MG63 (cell line): Measurements from ENCODE around the gene ANKRD28. TPM values are rescaled to one million over a fixed set of nuclear protein-coding genes. Genes with fewer than 3 reads are reported as not detected.

Experiments
- DNase-seq: peaks from one replicate; pipeline ENCODE4 v3.0.0-alpha.2; 2020
- H3K27me3 ChIP-seq: fragments of 250-450 bp; sonication (Bioruptor Pico); 2 replicates; pipeline ENCODE4 v1.5.1; 2020; ENCODE audit warnings: mild to moderate bottlenecking, moderate library complexity
- H3K36me3 ChIP-seq: fragments of 250-450 bp; sonication (Bioruptor Pico); 2 replicates; pipeline ENCODE4 v1.5.1; 2020; ENCODE audit warnings: mild to moderate bottlenecking, moderate library complexity
- H3K4me3 ChIP-seq: fragments of 250-450 bp; sonication (Bioruptor Pico); 2 replicates; pipeline ENCODE4 v1.5.1; 2020; ENCODE audit warnings: mild to moderate bottlenecking, moderate library complexity
- H3K9me3 ChIP-seq: fragments of 250-450 bp; sonication (Bioruptor Pico); 2 replicates; pipeline ENCODE4 v1.5.1; 2020; ENCODE audit warnings: mild to moderate bottlenecking, moderate library complexity
- total RNA-seq: library from RNA; depleted of rRNA; stranded (reverse); fragments of >200 nt; shearing (Covaris generic); gene quantifications from 2 replicates; pipeline ENCODE4 v1.2.3, GENCODE V29; 2014; ENCODE audit warnings: low replicate concordance

ANKRD28 gene
- total RNA-seq, 1 experiment from 2014 or later = 25.1 TPM

- Histone ChIP-seq H3K27me3 (no peaks in the 10 kb centered on the region), H3K4me3 (no peak overlapping the region), H3K36me3 (no peaks in the 10 kb centered on the region), H3K9me3 (no peaks in the 10 kb centered on the region)
- peak; percentile 84 for DNase-seq
Measured at GRCh38 chr3:15645740-15646501, 151.9 kb downstream of the ANKRD28 start.

DNA sequence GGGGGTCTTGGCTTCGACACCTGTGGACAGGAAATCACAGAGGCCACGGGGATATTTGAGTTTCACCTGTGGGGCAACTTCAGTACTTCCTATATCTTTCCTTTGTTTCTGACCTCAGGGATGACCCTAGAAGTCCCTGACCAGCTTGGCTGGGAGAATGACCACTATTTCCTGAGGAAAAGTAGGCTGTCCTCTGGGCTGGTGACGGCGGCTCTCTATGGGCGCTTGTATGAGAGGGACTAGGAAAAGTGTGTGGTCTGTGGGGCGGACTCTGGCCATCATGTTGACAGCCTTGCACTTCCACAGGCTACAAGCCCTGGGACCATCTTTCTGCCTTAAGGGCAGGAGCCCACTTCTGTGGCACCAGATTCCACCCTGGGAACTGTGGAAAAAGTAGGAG, 152.5 kb downstream of the ANKRD28 start:
- Histone ChIP-seq H3K4me3 (no peak overlapping the region), H3K27me3 (no peaks in the 10 kb centered on the region), H3K36me3 (no peaks in the 10 kb centered on the region), H3K9me3 (no peaks in the 10 kb centered on the region)
- DNase-seq = no peak

GRCh38 chr3:15638891-15639262, 158.9 kb downstream of the ANKRD28 start:
- DNase-seq = no peak
- H3K9me3 ChIP-seq = no peaks in the 10 kb centered on the region
- no peaks in the 10 kb centered on the region for H3K27me3 ChIP-seq
- no peak overlapping the region for H3K4me3 ChIP-seq
- H3K36me3 ChIP-seq = no peaks in the 10 kb centered on the region

DNA sequence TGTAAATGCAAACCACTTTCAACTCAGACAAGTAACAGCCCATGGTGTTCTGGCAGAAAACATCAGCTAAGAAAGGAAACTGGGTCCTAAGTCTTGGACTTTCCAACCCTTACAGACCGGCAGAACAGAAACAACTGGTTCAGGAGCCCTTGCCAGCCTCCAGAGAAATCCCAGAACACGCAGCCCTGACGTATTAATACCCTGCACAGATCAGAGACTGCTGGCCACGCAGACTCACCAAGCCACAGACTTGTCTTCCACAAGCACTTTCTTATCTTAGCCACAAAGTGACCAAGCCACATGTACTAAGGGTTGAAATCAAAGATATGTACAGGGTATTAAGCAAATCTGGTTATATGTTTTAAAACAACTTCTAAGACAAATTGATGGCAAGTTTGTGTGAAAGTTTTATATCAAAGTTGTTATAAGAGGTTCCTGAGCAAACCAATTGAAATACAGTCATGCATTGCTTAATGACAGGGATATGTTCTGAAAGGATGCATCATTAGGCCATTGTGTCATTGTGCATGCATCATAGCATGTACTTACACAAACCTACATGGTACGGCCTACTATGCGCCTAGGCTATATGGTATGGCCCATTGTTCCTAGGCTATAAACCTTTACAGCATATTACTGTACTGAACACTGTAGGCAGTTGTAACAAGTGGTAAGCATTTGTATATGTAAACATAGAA, 159.4 kb downstream of the ANKRD28 start:
- Histone ChIP-seq H3K9me3 (no peaks in the 10 kb centered on the region), H3K36me3 (no peaks in the 10 kb centered on the region), H3K27me3 (no peaks in the 10 kb centered on the region), H3K4me3 (no peak overlapping the region)
- no peak for DNase-seq

- H3K27me3 ChIP-seq = no peaks in the 10 kb centered on the region
- H3K9me3 ChIP-seq = no peaks in the 10 kb centered on the region
- no peak overlapping the region for H3K4me3 ChIP-seq
- no peak for DNase-seq
- no peaks in the 10 kb centered on the region for H3K36me3 ChIP-seq
Measured at GRCh38 chr3:15637131-15637951, 160.4 kb downstream of the ANKRD28 start.

DNA sequence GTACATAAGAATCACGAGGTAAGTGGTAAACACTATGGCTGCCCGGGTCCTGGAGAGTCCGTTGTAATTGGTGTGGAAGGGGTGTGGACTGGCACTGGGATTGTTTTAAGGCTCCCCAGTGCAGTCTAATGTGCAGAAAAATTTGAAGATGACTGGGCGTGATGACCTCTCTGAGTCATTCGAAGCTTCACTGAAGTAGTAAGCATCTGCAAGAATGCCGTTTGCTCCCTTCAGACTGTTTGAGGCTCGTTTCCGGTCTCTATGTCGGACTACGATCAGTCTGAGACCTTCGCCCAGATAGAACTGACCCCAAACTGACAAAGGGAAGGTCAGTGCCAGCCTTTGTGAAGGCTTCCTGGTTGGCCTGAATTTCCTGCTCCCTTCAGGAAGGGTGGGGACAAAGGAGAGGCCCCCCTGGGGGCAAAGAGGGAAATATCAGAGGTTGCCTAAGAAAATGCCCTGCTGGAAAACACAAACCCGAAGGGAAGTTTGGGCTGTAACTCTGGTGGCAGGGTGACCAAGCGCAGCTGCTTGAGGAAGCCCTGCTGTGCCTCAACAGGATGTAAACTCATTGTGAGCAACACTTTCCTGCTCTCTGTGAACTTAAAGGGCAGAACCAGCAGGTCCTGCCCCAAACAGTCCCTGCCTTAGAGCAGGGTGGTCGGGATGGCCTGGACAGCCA, 161.6 kb downstream of the ANKRD28 start:
- Histone ChIP-seq H3K9me3 (no peaks in the 10 kb centered on the region), H3K36me3 (no peaks in the 10 kb centered on the region), H3K27me3 (no peaks in the 10 kb centered on the region), H3K4me3 (no peak overlapping the region)
- peak; percentile 68 for DNase-seq

- H3K27me3 ChIP-seq = no peaks in the 10 kb centered on the region
- no peak for DNase-seq
- H3K9me3 ChIP-seq = no peaks in the 10 kb centered on the region
- H3K36me3 ChIP-seq = no peaks in the 10 kb centered on the region
- H3K4me3 ChIP-seq = no peak overlapping the region
Measured at GRCh38 chr3:15635121-15635661, 162.6 kb downstream of the ANKRD28 start.

- DNase-seq = no peak
Measured at GRCh38 chr3:15634671-15635070, 163.1 kb downstream of the ANKRD28 start.

DNA sequence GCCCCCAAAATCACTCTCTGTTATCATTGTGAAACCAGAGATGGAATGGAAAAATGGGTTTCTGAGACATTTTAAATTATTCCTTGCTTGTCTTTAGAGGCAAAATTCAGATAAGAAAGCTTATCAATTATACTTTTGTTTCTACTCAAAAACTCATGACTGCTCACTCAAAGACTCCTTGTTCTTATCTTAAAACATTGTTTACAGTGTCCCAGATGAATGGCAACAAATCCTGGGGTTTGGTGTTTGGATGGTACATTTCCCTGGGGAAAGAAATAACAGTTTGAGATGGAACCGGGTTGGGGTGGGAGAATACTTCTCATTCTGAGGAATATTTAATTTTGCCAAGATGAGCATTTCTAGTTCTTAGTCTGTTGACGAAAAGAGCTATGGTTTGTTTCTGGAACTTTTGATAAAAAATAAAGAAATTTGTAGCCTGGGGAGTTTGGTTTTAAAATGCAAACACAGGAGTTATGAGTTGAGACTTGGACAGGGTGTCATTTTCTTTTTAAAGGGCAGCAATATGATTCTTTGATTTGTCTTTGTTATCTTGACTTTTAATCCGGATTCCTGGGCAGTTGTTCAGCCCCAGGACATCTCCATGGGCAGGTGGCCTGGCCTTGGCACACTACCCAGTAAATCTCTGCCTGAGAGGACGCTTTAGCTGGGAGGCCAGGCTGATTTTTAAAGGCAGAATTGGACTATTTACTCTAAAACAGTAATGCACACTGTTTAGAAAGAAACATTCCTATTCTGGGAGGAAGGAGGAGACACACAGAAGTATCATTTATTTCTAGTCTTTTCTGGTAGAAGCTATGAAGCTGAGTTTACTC, 163.8 kb downstream of the ANKRD28 start:
- Histone ChIP-seq H3K27me3 (no peaks in the 10 kb centered on the region), H3K36me3 (no peaks in the 10 kb centered on the region), H3K9me3 (no peaks in the 10 kb centered on the region), H3K4me3 (no peak overlapping the region)
- peak; percentile 57 for DNase-seq

More at GRCh38 chr3:15634671-15635070, 163.1 kb downstream of the ANKRD28 start:
- Histone ChIP-seq H3K4me3 (no peak overlapping the region), H3K36me3 (no peaks in the 10 kb centered on the region), H3K9me3 (no peaks in the 10 kb centered on the region), H3K27me3 (no peaks in the 10 kb centered on the region)

DNA sequence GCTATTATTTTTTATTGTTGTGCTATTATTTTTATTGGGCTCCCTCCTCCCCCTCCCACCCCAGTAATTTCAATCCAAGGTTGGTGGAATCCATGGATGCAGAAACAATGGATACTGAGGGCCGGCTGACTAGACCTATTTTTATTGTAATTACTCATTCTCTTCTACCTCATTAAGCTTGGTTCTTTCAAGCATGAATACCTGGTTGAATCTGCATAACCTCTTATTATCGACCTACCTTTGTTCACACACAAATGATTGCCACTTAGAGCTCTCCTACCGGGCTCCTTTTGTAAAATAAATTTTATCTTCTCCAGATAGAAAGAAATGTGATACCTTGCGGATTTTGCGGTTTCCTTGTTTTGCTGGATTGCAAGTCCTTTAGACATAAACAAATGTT, 164.6 kb downstream of the ANKRD28 start:
- DNase-seq = no peak
- Histone ChIP-seq H3K4me3 (no peak overlapping the region), H3K36me3 (no peaks in the 10 kb centered on the region), H3K9me3 (no peaks in the 10 kb centered on the region), H3K27me3 (no peaks in the 10 kb centered on the region)

DNA sequence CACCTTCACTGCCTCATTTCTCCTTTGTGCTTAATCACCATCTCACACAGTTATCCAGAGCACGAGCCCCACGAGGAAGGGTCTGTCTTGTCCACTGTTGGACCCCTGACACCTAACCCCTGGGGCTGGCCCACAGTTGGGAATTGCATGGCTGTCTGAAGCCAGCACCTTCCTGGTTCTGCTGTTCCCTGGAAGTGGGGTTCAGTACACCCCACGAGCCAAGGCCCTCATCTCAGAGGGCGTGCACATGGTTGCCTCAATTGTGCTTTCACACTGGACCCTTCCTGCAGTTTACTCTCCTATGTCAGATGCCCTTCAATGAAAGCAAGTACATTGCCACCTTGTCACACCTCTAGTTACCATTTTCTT, 165.6 kb downstream of the ANKRD28 start:
- H3K27me3 ChIP-seq = no peaks in the 10 kb centered on the region

GRCh38 chr3:15631426-15632211, 166.2 kb downstream of the ANKRD28 start:
- no peaks in the 10 kb centered on the region for H3K9me3 ChIP-seq
- no peak overlapping the region for H3K4me3 ChIP-seq
- H3K36me3 ChIP-seq = no peaks in the 10 kb centered on the region
- DNase-seq = no peak
- no peaks in the 10 kb centered on the region for H3K27me3 ChIP-seq

More for the DNA sequence above, 165.6 kb downstream of the ANKRD28 start:
- no peaks in the 10 kb centered on the region for H3K36me3 ChIP-seq
- H3K4me3 ChIP-seq = no peak overlapping the region
- no peaks in the 10 kb centered on the region for H3K9me3 ChIP-seq
- DNase-seq = no peak

DNA sequence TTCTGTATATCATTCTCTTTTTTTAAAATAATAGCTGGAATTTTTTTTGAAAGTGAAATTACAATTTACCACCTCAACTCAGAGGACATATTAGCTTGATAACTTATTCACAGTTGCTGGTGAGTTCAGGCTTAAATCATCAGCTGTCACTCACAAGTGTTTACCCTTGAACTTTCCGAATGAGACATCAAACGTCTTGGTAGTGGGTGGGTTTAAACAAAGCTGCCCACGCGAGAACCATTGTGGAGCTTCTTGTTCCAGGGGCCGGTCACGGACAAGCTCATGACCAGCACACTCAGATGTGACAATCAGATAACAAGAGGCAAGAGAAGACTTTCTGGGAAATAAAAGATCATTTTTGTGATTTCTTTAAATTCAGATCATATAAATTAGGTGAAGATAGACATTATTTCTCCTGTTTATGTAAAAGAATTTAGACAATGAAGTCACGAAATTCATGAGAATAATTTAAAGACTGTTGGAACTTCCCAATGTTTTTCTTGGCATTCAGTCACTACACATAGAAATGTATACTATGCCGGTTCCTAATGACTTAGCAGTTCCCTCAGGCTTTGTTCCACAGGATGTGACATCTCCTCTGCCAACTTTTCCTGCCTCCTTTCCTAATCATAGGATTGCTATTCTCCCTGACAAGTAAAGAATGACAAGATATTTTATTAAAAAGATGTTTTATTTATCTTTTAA, 167.0 kb downstream of the ANKRD28 start:
- no peaks in the 10 kb centered on the region for H3K36me3 ChIP-seq
- peak overlapping the region; percentile 20; the same call in 1 of the 2 replicates for H3K4me3 ChIP-seq
- H3K27me3 ChIP-seq = no peaks in the 10 kb centered on the region
- no peaks in the 10 kb centered on the region for H3K9me3 ChIP-seq
- peak; percentile 35 for DNase-seq

DNA sequence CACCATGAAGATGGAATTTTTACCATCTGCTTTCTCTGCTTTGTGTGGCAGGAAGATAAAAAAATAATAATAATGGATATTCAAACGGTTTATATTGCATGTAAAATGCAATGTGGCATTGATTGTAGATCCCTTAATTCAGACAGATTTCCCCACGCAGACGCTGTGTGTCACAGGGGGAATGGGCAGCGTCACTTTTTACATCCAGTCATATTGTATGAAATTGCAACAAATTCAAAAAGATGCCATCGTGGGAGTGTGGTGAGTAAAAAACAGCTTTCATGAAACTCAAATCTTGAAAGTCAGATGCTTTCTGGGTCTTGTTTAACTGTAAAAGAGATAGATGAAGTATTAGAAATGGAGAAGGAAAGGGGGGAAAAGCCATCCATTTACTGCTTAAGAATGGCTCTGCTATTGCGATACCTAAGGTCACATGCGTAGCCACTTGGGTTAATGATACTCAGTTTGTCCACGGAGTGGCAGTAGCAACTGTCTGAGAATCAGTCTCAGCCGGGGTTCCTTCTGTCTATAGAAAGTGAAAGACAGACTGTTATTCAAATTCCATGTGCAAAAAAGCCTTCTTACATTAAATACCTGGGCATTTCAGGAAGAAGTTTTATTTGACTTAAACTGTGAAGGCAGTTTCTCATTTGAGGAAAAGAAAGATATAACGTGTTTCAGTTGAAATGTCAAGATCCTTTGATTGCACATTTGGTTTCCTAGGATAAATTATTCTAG, 167.8 kb downstream of the ANKRD28 start:
- Histone ChIP-seq H3K9me3 (no peaks in the 10 kb centered on the region), H3K27me3 (no peaks in the 10 kb centered on the region), H3K4me3 (peak overlapping the region; percentile 20; the same call in 1 of the 2 replicates), H3K36me3 (no peaks in the 10 kb centered on the region)
- peak; percentile 44 for DNase-seq
